Caki2 (cell line): ENCODE results near the gene CIRBP. TPM values are rescaled to one million over a fixed set of nuclear protein-coding genes. Genes with fewer than 3 reads are reported as not detected.

Source experiments
- DNase-seq: peaks from one replicate; pipeline ENCODE4 v3.0.0-alpha.2; 2015; ENCODE audit warnings: low read depth
- in situ Hi-C: cut with HindIII; loops from 2 replicates; pipeline ENCODE4 v1.10.0; 2016; ENCODE audit warnings: low sequenced_read_pairs, low pct_unique_long_range_greater_than_20kb, mixed read lengths
- total RNA-seq: library from RNA; depleted of rRNA; stranded (reverse); fragments of >200 nt; shearing (Covaris generic); gene quantifications from 2 replicates; pipeline ENCODE4 v1.2.3, GENCODE V29; 2014; ENCODE audit warnings: low replicate concordance

Gene CIRBP
- total RNA-seq, 1 experiment from 2014 or later: 84.1 TPM

- no peak for DNase-seq
- in situ Hi-C loops: no loop called here
Observed at GRCh38 chr19:1229056-1229923, 39.8 kb upstream of the CIRBP start.

GRCh38 chr19:1229924-1230782 is 39.0 kb upstream of the CIRBP start:
- in situ Hi-C loops: no loop called here

GRCh38 chr19:1230783-1231489 is 38.2 kb upstream of the CIRBP start:
- DNase-seq: no peak
- in situ Hi-C loops: no loop called here

More at GRCh38 chr19:1229924-1230782, 39.0 kb upstream of the CIRBP start:
- DNase-seq: no peak

GRCh38 chr19:1231729-1232637 is 37.1 kb upstream of the CIRBP start:
- no peak for DNase-seq
- in situ Hi-C loops: no loop called here

GRCh38 chr19:1232652-1233072 is 36.5 kb upstream of the CIRBP start:
- in situ Hi-C loops: no loop called here
- DNase-seq: no peak

- DNase-seq: no peak
- in situ Hi-C loops: no loop called here
Observed at GRCh38 chr19:1233115-1233667, 35.9 kb upstream of the CIRBP start.

GRCh38 chr19:1234051-1234954 is 34.8 kb upstream of the CIRBP start:
- no peak for DNase-seq
- in situ Hi-C loops: no loop called here

- DNase-seq: no peak
- in situ Hi-C loops: no loop called here
Observed at GRCh38 chr19:1234955-1235380, 34.2 kb upstream of the CIRBP start.

GRCh38 chr19:1235625-1236538 is 33.2 kb upstream of the CIRBP start:
- in situ Hi-C loops: no loop called here
- DNase-seq: no peak

GRCh38 chr19:1236576-1236975 is 32.6 kb upstream of the CIRBP start:
- in situ Hi-C loops: no loop called here
- no peak for DNase-seq

- DNase-seq: no peak
- in situ Hi-C loops: no loop called here
Observed at GRCh38 chr19:1237027-1237659, 32.0 kb upstream of the CIRBP start.

GRCh38 chr19:1237754-1238368 is 31.3 kb upstream of the CIRBP start, which contains the start of gene CBARP:
TSS of gene CBARP (minus strand) at chr19:1238005. CDS start at chr19:1236100, 1,905 bp downstream.
- in situ Hi-C loops: no loop called here
- no peak for DNase-seq

GRCh38 chr19:1238369-1239303 is 30.5 kb upstream of the CIRBP start:
- DNase-seq: no peak
- in situ Hi-C loops: no loop called here

- in situ Hi-C loops: no loop called here
- no peak for DNase-seq
Observed at GRCh38 chr19:1239420-1239795, 29.7 kb upstream of the CIRBP start.
